GM12872 (cell line): ENCODE results near the gene SAMSN1.

Experiments
- CTCF ChIP-seq: IDR thresholded peaks from 3 replicates; pipeline ENCODE4 v1.5.1; 2011; ENCODE audit warnings: low read depth, mild to moderate bottlenecking, low read length, moderate library complexity; ENCODE audit not compliant: insufficient read depth

SAMSN1 gene

GRCh38 chr21:14535702-14536101, 10.4 kb downstream of the SAMSN1 start:
- no peak for TF ChIP-seq CTCF

GRCh38 chr21:14533499-14534428, 12.4 kb downstream of the SAMSN1 start:
- TF ChIP-seq CTCF = no peak

- TF ChIP-seq CTCF = no peak
Measured at GRCh38 chr21:14531757-14532316, 14.3 kb downstream of the SAMSN1 start.

DNA sequence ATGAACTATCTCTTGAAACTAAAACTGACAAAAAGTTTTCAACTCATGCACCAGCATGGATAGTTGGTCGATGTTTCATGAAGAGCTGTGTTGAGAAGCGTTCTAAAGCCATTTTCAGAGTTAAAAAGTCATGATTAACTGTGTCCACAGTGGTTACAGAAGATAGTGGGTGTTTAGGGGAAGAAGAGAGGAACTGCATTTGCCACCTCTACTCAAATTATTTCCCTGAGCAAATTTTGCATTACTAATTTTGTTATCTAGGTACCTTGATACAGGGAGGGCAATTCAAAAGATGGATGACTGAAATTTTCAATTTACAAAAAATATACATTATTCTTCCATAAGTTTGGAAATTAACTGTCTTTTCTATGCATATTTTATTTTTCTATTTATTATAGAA, 15.5 kb downstream of the SAMSN1 start:
- TF ChIP-seq CTCF = no peak

DNA sequence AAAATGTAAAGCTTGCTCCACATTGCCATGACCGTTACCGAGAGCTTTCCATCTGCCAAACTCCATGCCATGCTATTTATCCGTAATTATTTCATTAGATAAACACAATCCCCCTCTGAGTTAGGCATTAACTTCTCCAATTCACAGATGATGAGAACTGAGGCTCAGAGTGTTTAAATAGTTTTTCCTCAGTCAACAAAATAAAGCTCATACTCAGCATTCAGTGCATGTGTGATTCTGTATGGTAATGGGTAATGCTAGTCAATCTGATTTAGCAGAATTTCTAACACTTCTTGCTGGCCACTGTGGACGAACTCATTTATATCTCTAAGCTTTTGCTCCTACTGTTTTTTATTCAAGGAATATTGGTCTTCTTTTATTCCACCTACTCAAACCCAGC, 17.3 kb downstream of the SAMSN1 start:
- TF ChIP-seq CTCF = no peak

DNA sequence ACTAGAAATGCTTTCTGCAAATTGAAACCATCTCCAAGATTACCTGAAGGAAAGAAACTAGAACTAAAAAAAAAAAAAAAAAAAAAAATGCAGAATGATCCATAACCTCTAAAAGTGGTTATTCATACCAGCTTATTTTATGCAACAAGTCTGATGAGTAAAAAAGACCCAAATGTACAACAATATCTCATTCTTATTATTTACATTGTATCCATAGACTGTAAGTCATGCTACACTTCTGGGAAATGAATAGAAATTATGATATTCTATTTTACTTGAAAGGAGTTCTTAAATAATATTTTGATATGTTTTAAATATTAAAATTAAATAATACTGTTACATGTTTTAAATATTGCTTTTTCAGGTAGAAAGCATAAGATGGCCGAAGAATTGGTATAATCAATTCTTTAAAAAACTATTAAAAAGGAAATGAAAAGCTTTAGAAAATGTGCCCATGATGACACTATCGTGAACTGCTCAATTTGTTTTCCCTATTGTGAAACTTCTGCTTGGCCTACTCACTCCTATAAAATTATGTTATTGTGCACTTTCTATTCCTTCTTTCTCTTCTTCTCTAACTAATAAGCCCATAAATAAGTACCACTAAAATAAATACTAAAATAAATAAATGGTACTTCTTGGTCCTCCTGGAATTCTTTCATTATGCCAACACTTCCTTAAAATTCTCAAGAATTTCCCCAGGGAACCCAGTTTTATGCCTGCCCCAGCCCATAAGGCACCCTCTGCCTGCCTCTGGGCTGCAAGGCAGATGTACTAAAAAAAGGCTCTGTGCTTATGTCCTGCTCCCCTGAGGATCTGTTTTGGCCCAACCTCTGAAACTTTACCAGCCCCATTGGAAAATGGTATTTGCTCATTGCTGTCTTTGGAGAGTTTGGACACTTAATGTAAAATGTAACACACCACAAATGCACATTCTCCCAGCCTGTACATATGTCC, 18.1 kb downstream of the SAMSN1 start:
- TF ChIP-seq CTCF = no peak
